Liver (tissue), 9 donors: ENCODE data around the gene SIGLEC7. TPM values are rescaled to one million over a fixed set of nuclear protein-coding genes. Genes with fewer than 3 reads are reported as not detected.

Experiments used
- DNase-seq: peaks from one replicate; pipeline ENCODE4 v3.0.0-alpha.2; 2017; ENCODE audit warnings: low spot score
- H3K27ac ChIP-seq, 2 donors: one replicate each; pipeline ENCODE4 v1.7.0; 2013; ENCODE audit warnings: inconsistent platforms in 2 of 2, low read length in 2 of 2, control low read depth in 1 of 2, low read depth in 1 of 2, mild to moderate bottlenecking in 1 of 2
- H3K27me3 ChIP-seq, 4 donors: one replicate each; pipeline versions ENCODE4 v1.6.1 to v1.7.0; 2013; ENCODE audit warnings: low read length in 3 of 4, inconsistent platforms in 1 of 4, mild to moderate bottlenecking in 1 of 4, moderate library complexity in 1 of 4; ENCODE audit not compliant: control insufficient read depth in 4 of 4, insufficient read depth in 4 of 4
- H3K36me3 ChIP-seq, 4 donors: one replicate each; pipeline versions ENCODE4 v1.6.1 to v1.7.0; 2013; ENCODE audit warnings: low read length in 3 of 4, mild to moderate bottlenecking in 3 of 4, low read depth in 1 of 4, moderate library complexity in 1 of 4; ENCODE audit not compliant: control insufficient read depth in 4 of 4, insufficient read depth in 3 of 4
- H3K4me1 ChIP-seq, 4 donors: one replicate each; pipeline versions ENCODE4 v1.6.1 to v1.7.0; 2013; ENCODE audit warnings: low read length in 3 of 4, mild to moderate bottlenecking in 3 of 4, moderate library complexity in 1 of 4; ENCODE audit not compliant: control insufficient read depth in 4 of 4, insufficient read depth in 4 of 4
- H3K4me3 ChIP-seq, 3 donors: one replicate each; pipeline versions ENCODE4 v1.6.1 to v1.7.0; 2013; ENCODE audit warnings: low read length in 3 of 3, control low read depth in 1 of 3, low read depth in 1 of 3, mild to moderate bottlenecking in 1 of 3
- H3K9ac ChIP-seq, 2 donors: one replicate each; pipeline ENCODE4 v1.7.0; 2013; ENCODE audit warnings: low read length in 2 of 2, mild to moderate bottlenecking in 2 of 2, moderate library complexity in 2 of 2, control low read depth in 1 of 2, low read depth in 1 of 2
- H3K9me3 ChIP-seq, 4 donors: one replicate each; pipeline versions ENCODE4 v1.6.1 to v1.7.0; 2013; ENCODE audit warnings: low read length in 3 of 4; ENCODE audit not compliant: control insufficient read depth in 4 of 4
- CTCF ChIP-seq: fragments of 150-350 bp; IDR thresholded peaks from 2 replicates; pipeline ENCODE4 v1.5.1; 2017; ENCODE audit warnings: improper control_type of control experiment, low read depth, low read length; ENCODE audit not compliant: missing input control
- EGR1 ChIP-seq, 2 donors: IDR thresholded peaks; 2 replicates each; pipeline ENCODE4 v1.6.1; 2016 to 2018; ENCODE audit warnings: antibody characterized with exemption in 2 of 2, low read depth in 2 of 2
- FOXA1 ChIP-seq: IDR thresholded peaks from 2 replicates; pipeline ENCODE4 v1.6.1; 2016; ENCODE audit warnings: antibody characterized with exemption
- FOXA2 ChIP-seq: IDR thresholded peaks from 2 replicates; pipeline ENCODE4 v1.6.1; 2016; ENCODE audit warnings: antibody characterized with exemption
- GABPA ChIP-seq, 2 donors: IDR thresholded peaks in 1 of 2; conservative IDR thresholded peaks in 1 of 2; 2 replicates each; pipeline ENCODE4 v1.6.1; 2016; ENCODE audit warnings: antibody characterized with exemption in 2 of 2, mild to moderate bottlenecking in 1 of 2, moderate library complexity in 1 of 2
- HNF4A ChIP-seq, 2 donors: conservative IDR thresholded peaks; 2 replicates each; pipeline ENCODE4 v1.6.1; 2016; ENCODE audit warnings: antibody characterized with exemption in 2 of 2, mild to moderate bottlenecking in 2 of 2
- HNF4G ChIP-seq: IDR thresholded peaks from 2 replicates; pipeline ENCODE4 v1.6.1; 2016; ENCODE audit warnings: antibody characterized with exemption
- JUND ChIP-seq, 2 donors: IDR thresholded peaks; 2 replicates each; pipeline ENCODE4 v1.6.1; 2016; ENCODE audit warnings: antibody characterized with exemption in 2 of 2
- NR2F2 ChIP-seq: IDR thresholded peaks from 2 replicates; pipeline ENCODE4 v1.6.1; 2016; ENCODE audit warnings: antibody characterized with exemption
- RAD21 ChIP-seq, 2 donors: IDR thresholded peaks; 2 replicates each; pipeline ENCODE4 v1.6.1; 2016; ENCODE audit warnings: antibody characterized with exemption in 2 of 2, mild to moderate bottlenecking in 2 of 2
- RXRA ChIP-seq, 2 donors: IDR thresholded peaks; 2 replicates each; pipeline ENCODE4 v1.6.1; 2017 to 2018; ENCODE audit warnings: antibody characterized with exemption in 2 of 2, mild to moderate bottlenecking in 1 of 2
- SP1 ChIP-seq: IDR thresholded peaks from 2 replicates; pipeline ENCODE4 v1.6.1; 2018; ENCODE audit warnings: antibody characterized with exemption, mild to moderate bottlenecking
- YY1 ChIP-seq: IDR thresholded peaks from 2 replicates; pipeline ENCODE4 v1.6.1; 2016; ENCODE audit warnings: antibody characterized with exemption, mild to moderate bottlenecking
- WGBS: extraction: QIAGEN DNeasy Blood & Tissue Kit; methylation state at CpG from one replicate; pipeline ENCODE4 v1.1.7; 2013; 5-methylcytosine and 5-hydroxymethylcytosine counted together
- polyA plus RNA-seq, 2 donors: library from polyadenylated mRNA; stranded (reverse) in 1 of 2; unstranded in 1 of 2; fragments of 200-250 nt in 1 of 2; fragments of >200 nt in 1 of 2; fragmentation: Nextera tagmentation in 1 of 2; extraction: Ambion mirVana in 1 of 2; gene quantifications; one replicate each; pipeline versions ENCODE4 v1.2.1 to v1.2.3, GENCODE V29; 2013 to 2015
- total RNA-seq, 2 donors: library from RNA; depleted of rRNA; stranded (reverse); fragments of >200 nt; gene quantifications; one replicate each; pipeline ENCODE4 v1.2.3, GENCODE V29; 2014
- TF ChIP-seq, protein P1 (sequence below): IDR thresholded peaks from 2 replicates; pipeline ENCODE4 v1.6.1; 2016; ENCODE audit warnings: antibody characterized with exemption
- TF ChIP-seq, protein P2 (sequence below): IDR thresholded peaks from 2 replicates; pipeline ENCODE4 v1.6.1; 2016; ENCODE audit warnings: antibody characterized with exemption, mild to moderate bottlenecking
- TF ChIP-seq, protein P3 (sequence below): IDR thresholded peaks from 2 replicates; pipeline ENCODE4 v1.6.1; 2016; ENCODE audit warnings: antibody characterized with exemption
- donor health status: healthy.
- donor health status: healthy.
- donor health status: healthy.
- donor health status: healthy.
- donor health status: healthy.

SIGLEC7 gene
- total and polyA plus RNA-seq, 4 donors, result 2.7 to 4.8 (median 3.9) TPM

GRCh38 chr19:51123802-51124201 is 18.3 kb upstream of the SIGLEC7 start:
- no peak overlapping the region for H3K4me3 ChIP-seq
- no peak overlapping the region for H3K9ac ChIP-seq
- no peak for DNase-seq
- no peaks in the 10 kb centered on the region for H3K36me3 ChIP-seq
- H3K4me1 ChIP-seq, result peaks cover 0 to 18% (median 5%) of the 10 kb centered on the region in 4 donors
- H3K27ac ChIP-seq, result peak overlapping the region; percentile 69 to 70
- TF ChIP-seq, protein P1, sequence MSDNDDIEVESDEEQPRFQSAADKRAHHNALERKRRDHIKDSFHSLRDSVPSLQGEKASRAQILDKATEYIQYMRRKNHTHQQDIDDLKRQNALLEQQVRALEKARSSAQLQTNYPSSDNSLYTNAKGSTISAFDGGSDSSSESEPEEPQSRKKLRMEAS, result no peak
- H3K27me3 ChIP-seq, result no peaks in the 10 kb centered on the region
- H3K9me3 ChIP-seq, result no peaks in the 10 kb centered on the region
- WGBS, result 67% methylated on average over 9 of the region's 9 CpGs

GRCh38 chr19:51124216-51124615 is 17.9 kb upstream of the SIGLEC7 start:
- Histone ChIP-seq H3K9me3 (no peaks in the 10 kb centered on the region), H3K36me3 (no peaks in the 10 kb centered on the region), H3K27ac (peak overlapping the region; percentile 69 to 70), H3K9ac (no peak overlapping the region), H3K27me3 (no peaks in the 10 kb centered on the region), H3K4me1 (peaks cover 0 to 18% (median 5%) of the 10 kb centered on the region in 4 donors), H3K4me3 (no peak overlapping the region)
- no peak for TF ChIP-seq GABPA (IDR thresholded peaks at IDR 0.05 in 1 of 2, conservative IDR thresholded peaks at IDR 0.05 in 1 of 2)
- no peak for TF ChIP-seq NR2F2
- no peak for TF ChIP-seq HNF4A (conservative IDR thresholded peaks at IDR 0.05)
- TF ChIP-seq EGR1 (IDR thresholded peaks at IDR 0.05; ENCODE audit: low read depth in 2 of 2), result no peak
- TF ChIP-seq CTCF, result no peak
- no peak for TF ChIP-seq SP1
- TF ChIP-seq, protein P2, sequence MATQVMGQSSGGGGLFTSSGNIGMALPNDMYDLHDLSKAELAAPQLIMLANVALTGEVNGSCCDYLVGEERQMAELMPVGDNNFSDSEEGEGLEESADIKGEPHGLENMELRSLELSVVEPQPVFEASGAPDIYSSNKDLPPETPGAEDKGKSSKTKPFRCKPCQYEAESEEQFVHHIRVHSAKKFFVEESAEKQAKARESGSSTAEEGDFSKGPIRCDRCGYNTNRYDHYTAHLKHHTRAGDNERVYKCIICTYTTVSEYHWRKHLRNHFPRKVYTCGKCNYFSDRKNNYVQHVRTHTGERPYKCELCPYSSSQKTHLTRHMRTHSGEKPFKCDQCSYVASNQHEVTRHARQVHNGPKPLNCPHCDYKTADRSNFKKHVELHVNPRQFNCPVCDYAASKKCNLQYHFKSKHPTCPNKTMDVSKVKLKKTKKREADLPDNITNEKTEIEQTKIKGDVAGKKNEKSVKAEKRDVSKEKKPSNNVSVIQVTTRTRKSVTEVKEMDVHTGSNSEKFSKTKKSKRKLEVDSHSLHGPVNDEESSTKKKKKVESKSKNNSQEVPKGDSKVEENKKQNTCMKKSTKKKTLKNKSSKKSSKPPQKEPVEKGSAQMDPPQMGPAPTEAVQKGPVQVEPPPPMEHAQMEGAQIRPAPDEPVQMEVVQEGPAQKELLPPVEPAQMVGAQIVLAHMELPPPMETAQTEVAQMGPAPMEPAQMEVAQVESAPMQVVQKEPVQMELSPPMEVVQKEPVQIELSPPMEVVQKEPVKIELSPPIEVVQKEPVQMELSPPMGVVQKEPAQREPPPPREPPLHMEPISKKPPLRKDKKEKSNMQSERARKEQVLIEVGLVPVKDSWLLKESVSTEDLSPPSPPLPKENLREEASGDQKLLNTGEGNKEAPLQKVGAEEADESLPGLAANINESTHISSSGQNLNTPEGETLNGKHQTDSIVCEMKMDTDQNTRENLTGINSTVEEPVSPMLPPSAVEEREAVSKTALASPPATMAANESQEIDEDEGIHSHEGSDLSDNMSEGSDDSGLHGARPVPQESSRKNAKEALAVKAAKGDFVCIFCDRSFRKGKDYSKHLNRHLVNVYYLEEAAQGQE, result no peak
- no peak for TF ChIP-seq FOXA2
- no peak for TF ChIP-seq HNF4G
- TF ChIP-seq RXRA (IDR thresholded peaks at IDR 0.05), result no peak
- DNase-seq, result no peak
- 72% methylated on average over 9 of the region's 9 CpGs for WGBS

DNA sequence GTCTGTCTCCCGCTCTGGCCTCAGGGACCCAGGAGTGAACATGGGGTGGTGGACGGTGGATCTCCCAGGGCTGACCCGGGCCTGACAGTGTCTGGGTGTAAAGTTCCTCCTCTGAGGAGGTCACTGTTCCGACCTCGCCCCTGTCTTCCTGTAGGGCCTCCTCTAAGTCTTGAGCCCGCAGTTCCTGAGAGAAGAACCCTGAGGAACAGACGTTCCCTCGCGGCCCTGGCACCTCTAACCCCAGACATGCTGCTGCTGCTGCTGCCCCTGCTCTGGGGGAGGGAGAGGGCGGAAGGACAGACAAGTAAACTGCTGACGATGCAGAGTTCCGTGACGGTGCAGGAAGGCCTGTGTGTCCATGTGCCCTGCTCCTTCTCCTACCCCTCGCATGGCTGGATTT is 17.4 kb upstream of the SIGLEC7 start, which contains the start of gene SIGLEC9:
TSS of gene SIGLEC9 (plus strand) at position 178 of the 400 bp plus-strand sequence. CDS start at position 247, 69 bp downstream.
- Histone ChIP-seq H3K4me1 (peaks cover 0 to 18% (median 5%) of the 10 kb centered on the region in 4 donors), H3K4me3 (peak within 1 kb of the TSS; percentile 19 to 34 (median 26)), H3K27me3 (no peaks in the 10 kb centered on the region), H3K36me3 (no peaks in the 10 kb centered on the region), H3K9me3 (no peaks in the 10 kb centered on the region), H3K27ac (peak within 1 kb of the TSS; percentile 69 to 70), H3K9ac (peak within 1 kb of the TSS in 1 of 2 donors; percentile 50)
- DNase-seq, result no peak
- WGBS, result 53% methylated on average over 14 of the region's 14 CpGs
- TF ChIP-seq, protein P3, sequence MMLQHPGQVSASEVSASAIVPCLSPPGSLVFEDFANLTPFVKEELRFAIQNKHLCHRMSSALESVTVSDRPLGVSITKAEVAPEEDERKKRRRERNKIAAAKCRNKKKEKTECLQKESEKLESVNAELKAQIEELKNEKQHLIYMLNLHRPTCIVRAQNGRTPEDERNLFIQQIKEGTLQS, result no peak
- TF ChIP-seq, protein P2, result no peak
- TF ChIP-seq RAD21 (IDR thresholded peaks at IDR 0.05) (peak in 1 of 2 donors; percentile 5), RXRA (IDR thresholded peaks at IDR 0.05) (peak in 1 of 2 donors; percentile 11), FOXA1 (no peak), HNF4A (conservative IDR thresholded peaks at IDR 0.05) (no peak), GABPA (IDR thresholded peaks at IDR 0.05 in 1 of 2, conservative IDR thresholded peaks at IDR 0.05 in 1 of 2) (no peak), JUND (IDR thresholded peaks at IDR 0.05) (no peak), CTCF (no peak), EGR1 (IDR thresholded peaks at IDR 0.05; ENCODE audit: low read depth in 2 of 2) (no peak), YY1 (no peak), NR2F2 (peak; percentile 72)
